Measurements from ENCODE around the gene ZNF506.
"Not testable (repeated sequence)": the region's sequence is repeated elsewhere in the genome, so short reads cannot be mapped to it uniquely, and the experiment has no call there.

The ZNF506 gene

GRCh38 chr19:19743921-19744320 lies 77.6 kb downstream of the ZNF506 start:
- not testable (repeated sequence) for DNase-seq

GRCh38 chr19:19743176-19743575 lies 78.4 kb downstream of the ZNF506 start:
- no peak for DNase-seq

- no peak for DNase-seq
These were observed 78.8 kb downstream of the ZNF506 start for GRCh38 chr19:19742773-19743172.

All from CD4-positive, alpha-beta T cell treated with Interleukin-17A for 4 hours (primary cell).